PC-3 (cell line): ENCODE data around the gene SPATA20.

ENCODE experiments used
- CTCF ChIP-seq: fragments of 300-600 bp; sonication (generic); conservative IDR thresholded peaks from 2 replicates; pipeline ENCODE4 v1.5.1; 2017; ENCODE audit warnings: antibody characterized with exemption, low read depth, mild to moderate bottlenecking, low read length
- EZH2 ChIP-seq: fragments of 300-600 bp; sonication (generic); IDR thresholded peaks from one replicate; pipeline ENCODE4 v1.6.1; 2017; ENCODE audit warnings: antibody characterized with exemption, mild to moderate bottlenecking, low read length; ENCODE audit not compliant: unreplicated experiment

- no peak for TF ChIP-seq CTCF
- TF ChIP-seq EZH2, result no peak
Measured at GRCh38 chr17:50604513-50604912, 57.5 kb downstream of the SPATA20 start.
